Activated naive CD8-positive, alpha-beta T cell treated with anti-CD3 and anti-CD28 coated beads, Interleukin-2, amount 10 ng/mL, durations not matched to agents 7 days and 5 days (primary cell): Measurements from ENCODE around the gene NEK2. TPM values are rescaled to one million over a fixed set of nuclear protein-coding genes. Genes with fewer than 3 reads are reported as not detected.
"Not testable (repeated sequence)": the region's sequence is repeated elsewhere in the genome, so short reads cannot be mapped to it uniquely, and the experiment has no call there.

Source experiments
- ATAC-seq: fragments of 150-1000 bp; cut with Tn5 transposase; one replicate; pipeline ENCODE4 v1.10.0; 2021; ENCODE audit warnings: low read depth, moderate library complexity
- POLR2A ChIA-PET: fragments of 350-600 bp; sonication (Branson Sonifier 250); formaldehyde crosslinking; loops from one replicate; lab custom pipeline; 2021; ENCODE audit warnings: antibody characterized with exemption; lab: Charles Lee
- DNase-seq: peaks from one replicate; pipeline ENCODE4 v3.0.0; 2021
- H3K27ac Mint-ChIP-seq: one replicate; pipeline ENCODE4 v1.8.0; 2022; ENCODE audit warnings: mild to moderate bottlenecking, mixed read lengths
- H3K27me3 Mint-ChIP-seq: one replicate; pipeline ENCODE4 v1.8.0; 2022; ENCODE audit warnings: mild to moderate bottlenecking, moderate library complexity, mixed read lengths
- H3K36me3 Mint-ChIP-seq: one replicate; pipeline ENCODE4 v1.8.0; 2021; ENCODE audit warnings: mild to moderate bottlenecking, mixed read lengths
- H3K4me1 Mint-ChIP-seq: one replicate; pipeline ENCODE4 v1.8.0; 2021; ENCODE audit warnings: mixed read lengths
- H3K4me3 Mint-ChIP-seq: one replicate; pipeline ENCODE4 v1.8.0; 2022; ENCODE audit warnings: mild to moderate bottlenecking, moderate library complexity, mixed read lengths
- H3K9me3 Mint-ChIP-seq: one replicate; pipeline ENCODE4 v1.8.0; 2021; ENCODE audit warnings: mixed read lengths
- total RNA-seq, 2 experiments: library from RNA; stranded (reverse); gene quantifications; one replicate each; pipeline ENCODE4 v1.2.3, GENCODE V29; 2021

Gene NEK2
- total RNA-seq, 2 experiments from 2014 or later, result 31.8 to 32.7 TPM

DNA sequence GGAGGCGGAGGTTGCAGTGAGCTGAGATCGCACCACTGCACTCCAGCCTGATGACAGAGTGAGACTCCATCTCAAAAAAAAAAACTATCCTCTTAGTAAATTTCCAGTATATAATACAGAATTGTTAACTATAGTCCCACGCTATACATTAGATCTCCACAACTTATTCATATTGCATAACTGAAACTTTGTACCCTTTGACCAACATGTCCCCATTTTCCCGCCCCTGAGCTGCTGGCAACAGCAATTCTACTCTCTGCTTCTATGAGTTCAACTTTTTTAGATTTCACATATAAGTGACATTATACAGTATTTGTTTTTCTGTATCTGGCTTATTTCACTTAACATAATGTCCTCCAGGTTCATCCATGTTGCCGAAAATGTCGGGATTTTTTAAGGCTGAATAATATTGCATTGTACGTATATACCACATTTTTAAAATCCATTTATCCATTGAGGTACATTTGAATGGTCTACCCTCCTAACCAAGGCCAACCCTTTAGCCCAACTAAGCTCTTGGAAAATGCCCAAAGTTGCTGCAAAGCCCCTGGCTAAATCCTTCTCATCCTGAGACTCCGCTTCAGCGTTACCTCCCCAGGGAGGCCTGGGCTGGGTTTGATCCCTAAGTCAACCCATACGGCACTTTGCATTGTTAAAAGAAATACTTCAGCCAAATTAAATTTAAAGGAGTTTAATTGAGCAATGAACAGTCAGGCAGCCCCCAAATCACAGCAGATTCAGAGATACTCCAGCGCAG lies 34.2 kb downstream of the NEK2 start:
- peaks cover 14% of the 10 kb centered on the region for H3K4me1 Mint-ChIP-seq
- no peaks in the 10 kb centered on the region for H3K9me3 Mint-ChIP-seq
- H3K36me3 Mint-ChIP-seq, result no peaks in the 10 kb centered on the region
- no peak overlapping the region for H3K4me3 Mint-ChIP-seq
- no peak for DNase-seq
- ATAC-seq, result no peak
- POLR2A ChIA-PET, result no interaction called here
- H3K27me3 Mint-ChIP-seq, result peaks cover 19% of the 10 kb centered on the region
- no peak overlapping the region for H3K27ac Mint-ChIP-seq

DNA sequence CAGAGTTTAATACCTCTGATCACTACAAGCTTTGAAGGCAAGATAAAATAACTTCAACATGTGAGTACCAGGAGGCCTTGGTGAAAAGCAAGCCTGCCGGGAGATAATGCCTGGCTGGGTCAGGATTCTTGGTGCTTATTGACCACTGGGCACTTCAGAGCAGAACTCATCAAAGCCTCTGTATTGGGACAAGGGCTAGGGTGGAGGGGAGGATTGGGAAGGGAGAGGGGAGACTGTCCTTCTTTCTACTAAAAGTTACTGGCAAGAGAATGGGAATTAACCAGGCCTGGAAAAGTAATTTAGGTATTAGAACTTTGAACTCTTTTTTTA lies 35.2 kb downstream of the NEK2 start:
- POLR2A ChIA-PET, result no interaction called here
- Mint-ChIP-seq H3K4me3 (no peak overlapping the region), H3K9me3 (no peaks in the 10 kb centered on the region), H3K27me3 (peaks cover 19% of the 10 kb centered on the region), H3K4me1 (peaks cover 14% of the 10 kb centered on the region), H3K36me3 (no peaks in the 10 kb centered on the region), H3K27ac (no peak overlapping the region)
- ATAC-seq (no peak), DNase-seq (no peak)

DNA sequence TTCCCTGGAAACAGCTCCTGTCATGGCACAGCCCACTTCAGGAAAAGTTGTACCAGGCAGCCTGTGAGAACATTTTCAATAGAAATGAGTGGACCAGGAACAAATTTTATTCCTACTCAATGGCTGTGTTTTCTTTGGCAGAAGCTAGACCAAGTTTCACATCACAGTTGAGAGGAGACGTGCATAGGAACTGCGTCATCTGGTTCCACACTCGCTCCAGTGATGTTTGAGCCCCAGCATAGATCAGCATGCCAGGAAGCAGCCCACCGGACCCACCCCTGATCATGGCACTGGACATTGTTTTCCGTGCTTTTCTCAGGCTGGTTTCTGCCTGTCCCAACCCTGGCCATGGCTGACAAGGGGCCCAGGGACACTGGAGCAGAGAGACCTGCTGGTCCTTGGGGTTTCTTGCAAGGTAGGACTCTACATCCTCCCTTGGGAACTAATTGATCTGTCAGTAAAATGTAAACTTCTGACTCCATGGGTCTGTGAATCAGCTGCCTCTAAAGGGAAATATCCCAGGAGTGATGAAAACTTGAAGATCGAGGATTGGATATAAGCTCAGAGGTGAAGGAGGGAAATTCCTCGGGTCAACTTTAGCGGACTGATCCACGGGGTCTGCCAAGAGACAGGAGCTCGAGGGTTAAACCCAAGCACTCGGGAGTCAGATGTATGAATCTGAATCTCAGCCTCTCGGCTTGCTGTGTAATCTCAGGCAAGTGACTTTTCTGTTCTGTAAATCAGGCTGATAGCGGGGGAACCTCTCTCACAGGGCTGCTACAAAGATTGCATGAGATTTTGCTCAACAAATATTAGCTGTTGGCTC lies 35.7 kb downstream of the NEK2 start:
- Mint-ChIP-seq H3K36me3 (no peaks in the 10 kb centered on the region), H3K27ac (no peak overlapping the region), H3K4me1 (peaks cover 14% of the 10 kb centered on the region), H3K4me3 (no peak overlapping the region), H3K27me3 (peaks cover 19% of the 10 kb centered on the region), H3K9me3 (no peaks in the 10 kb centered on the region)
- ATAC-seq, result no peak
- POLR2A ChIA-PET, result no interaction called here
- DNase-seq, result no peak

DNA sequence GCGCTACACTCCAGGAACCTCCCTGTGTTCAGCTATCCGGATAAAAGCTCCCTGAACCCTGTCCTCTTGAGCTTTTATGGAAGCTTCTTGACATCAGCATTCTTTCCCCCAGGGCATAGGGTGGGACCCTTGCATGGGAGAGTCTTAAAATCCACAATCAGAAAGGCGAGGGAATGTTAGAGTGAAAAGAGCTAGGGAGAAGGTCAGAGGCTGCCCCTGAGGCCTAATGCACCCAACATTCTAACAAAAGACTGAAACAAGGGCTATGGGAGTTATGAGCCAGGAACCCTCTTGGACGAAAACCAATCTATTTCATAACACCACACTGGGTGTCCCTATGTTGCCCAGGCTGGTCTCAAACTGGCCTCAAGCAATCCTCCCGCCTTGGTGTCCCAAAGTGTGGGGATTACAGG lies 36.7 kb downstream of the NEK2 start:
- Mint-ChIP-seq H3K9me3 (no peaks in the 10 kb centered on the region), H3K4me1 (peaks cover 10% of the 10 kb centered on the region), H3K27me3 (peaks cover 23% of the 10 kb centered on the region), H3K4me3 (no peak overlapping the region), H3K27ac (no peak overlapping the region), H3K36me3 (no peaks in the 10 kb centered on the region)
- DNase-seq (no peak), ATAC-seq (no peak)
- POLR2A ChIA-PET, result no interaction called here

DNA sequence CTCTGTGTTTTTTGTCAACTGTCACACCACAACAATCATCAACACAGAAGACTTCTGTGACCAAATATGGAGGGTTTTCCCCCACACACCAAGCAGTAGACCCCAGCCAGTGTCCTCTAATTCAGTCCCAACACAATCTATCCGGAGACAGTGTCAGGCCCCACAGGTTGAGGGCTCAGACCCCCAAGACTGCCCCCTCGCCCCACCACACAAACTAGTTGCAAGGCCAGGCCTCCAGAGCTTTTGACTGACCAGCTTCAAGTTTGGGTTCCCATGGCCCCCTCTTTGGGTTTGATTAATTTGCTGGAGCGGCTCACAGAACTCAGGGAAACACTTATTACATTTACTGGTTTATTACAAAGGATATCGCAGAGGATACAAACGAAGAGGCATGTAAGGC lies 37.2 kb downstream of the NEK2 start:
- H3K27ac Mint-ChIP-seq, result no peak overlapping the region
- no peak overlapping the region for H3K4me3 Mint-ChIP-seq
- peaks cover 5% of the 10 kb centered on the region for H3K4me1 Mint-ChIP-seq
- no peak for ATAC-seq
- no peak for DNase-seq
- no peaks in the 10 kb centered on the region for H3K36me3 Mint-ChIP-seq
- peaks cover 27% of the 10 kb centered on the region for H3K27me3 Mint-ChIP-seq
- POLR2A ChIA-PET, result no interaction called here
- H3K9me3 Mint-ChIP-seq, result no peaks in the 10 kb centered on the region

DNA sequence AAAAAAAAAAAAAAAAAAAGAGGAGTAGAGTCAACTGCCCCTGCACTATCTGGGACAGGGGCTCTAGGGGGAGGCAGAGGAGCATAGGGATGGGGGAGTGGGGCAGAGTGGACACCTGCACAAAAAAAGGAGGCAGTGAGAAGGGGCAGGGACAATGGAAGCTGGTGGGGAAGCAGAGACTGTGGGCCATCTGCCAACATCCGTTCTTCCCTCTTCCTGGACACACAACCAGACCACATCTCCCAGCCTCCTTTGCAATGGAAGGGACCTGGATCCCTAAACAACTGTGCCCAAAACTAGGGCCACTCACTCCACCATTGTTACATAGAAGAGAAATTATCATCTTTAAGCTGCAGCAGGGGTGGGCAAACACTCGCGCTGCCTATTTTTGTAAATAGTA lies 38.4 kb downstream of the NEK2 start:
- ATAC-seq (no peak), DNase-seq (no peak)
- H3K4me1 Mint-ChIP-seq, result peaks cover 2% of the 10 kb centered on the region
- H3K9me3 Mint-ChIP-seq, result no peaks in the 10 kb centered on the region
- H3K27ac Mint-ChIP-seq, result no peak overlapping the region
- no peaks in the 10 kb centered on the region for H3K36me3 Mint-ChIP-seq
- H3K27me3 Mint-ChIP-seq, result peaks cover 25% of the 10 kb centered on the region
- POLR2A ChIA-PET, result no interaction called here
- H3K4me3 Mint-ChIP-seq, result no peak overlapping the region

DNA sequence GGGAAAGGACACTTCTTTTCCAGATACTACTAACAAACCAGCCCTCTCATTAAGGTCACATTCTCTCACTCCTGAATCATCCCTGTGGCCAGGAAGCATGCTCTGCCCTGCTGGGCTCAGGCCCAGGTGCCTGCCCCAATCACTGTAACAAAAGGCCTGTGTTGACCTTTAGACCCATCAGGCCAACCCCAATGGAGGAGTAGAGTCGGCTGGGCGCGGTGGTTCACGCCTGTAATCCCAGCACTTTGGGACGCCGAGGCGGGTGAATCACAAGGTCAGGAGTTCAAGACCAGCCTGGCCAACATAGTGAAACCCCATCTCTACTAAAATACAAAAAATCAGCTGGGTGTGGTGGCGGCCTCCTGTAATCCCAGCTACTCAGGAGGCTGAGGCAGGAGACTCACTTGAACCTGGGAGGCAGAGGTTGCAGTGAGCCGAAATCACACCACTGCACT lies 38.8 kb downstream of the NEK2 start:
- H3K9me3 Mint-ChIP-seq, H3K36me3 Mint-ChIP-seq, DNase-seq, H3K27ac Mint-ChIP-seq, H3K4me1 Mint-ChIP-seq, ATAC-seq, H3K4me3 Mint-ChIP-seq, POLR2A ChIA-PET: not testable (repeated sequence)
- peaks cover 29% of the 10 kb centered on the region for H3K27me3 Mint-ChIP-seq

DNA sequence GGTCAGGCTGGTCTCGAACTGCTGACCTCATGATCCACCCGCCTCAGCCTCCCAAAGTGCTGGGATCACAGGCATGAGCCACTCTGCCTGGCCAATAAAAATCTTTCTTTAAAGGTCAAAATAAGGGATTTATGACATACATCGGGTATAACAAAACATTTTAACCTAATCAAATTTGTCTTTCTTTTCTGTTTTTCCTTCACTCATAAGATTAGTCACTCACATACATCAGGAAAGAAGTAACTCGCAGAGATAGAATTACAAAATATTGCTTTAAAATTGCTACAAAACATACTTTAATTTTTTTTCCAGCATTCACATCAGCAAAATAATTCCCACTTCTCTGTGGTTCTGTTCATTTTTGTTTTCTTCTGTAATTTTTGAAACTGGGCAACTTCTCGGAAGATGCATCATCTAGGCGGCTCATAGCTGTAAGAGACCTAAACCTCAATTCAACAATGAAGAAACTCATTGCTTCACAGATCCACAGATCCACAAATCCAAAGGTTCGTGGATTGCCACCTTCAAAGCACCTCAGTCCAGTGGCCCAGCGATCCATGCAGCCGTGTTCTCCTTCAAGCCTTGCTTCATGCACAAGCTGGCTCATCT lies 39.7 kb downstream of the NEK2 start:
- Mint-ChIP-seq H3K27ac (no peak overlapping the region), H3K4me3 (no peak overlapping the region), H3K27me3 (peaks cover 33% of the 10 kb centered on the region), H3K4me1 (peaks cover 3% of the 10 kb centered on the region), H3K36me3 (peaks cover 2% of the 10 kb centered on the region), H3K9me3 (no peaks in the 10 kb centered on the region)
- ATAC-seq, result no peak
- no peak for DNase-seq
- POLR2A ChIA-PET, result no interaction called here

DNA sequence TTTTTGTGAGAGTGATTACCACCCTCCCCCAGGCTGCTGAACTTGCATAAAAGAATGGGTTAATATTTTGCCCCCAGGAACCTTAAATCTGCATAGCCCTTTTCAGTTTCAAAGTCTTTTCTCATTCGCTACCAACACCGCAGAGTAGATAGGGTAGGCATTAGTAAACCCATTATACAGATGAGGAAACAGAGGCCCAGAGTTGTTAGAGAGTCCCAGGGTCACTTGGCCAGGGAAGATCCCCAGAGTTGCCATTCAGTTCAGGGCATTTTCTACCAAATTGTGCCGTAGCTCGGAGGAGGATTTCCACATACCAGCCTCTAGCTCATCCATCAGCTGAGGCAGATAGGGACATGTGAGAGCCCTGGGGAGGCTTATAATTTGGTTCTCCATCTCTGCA lies 40.5 kb downstream of the NEK2 start:
- ATAC-seq, result no peak
- POLR2A ChIA-PET, result no interaction called here
- H3K36me3 Mint-ChIP-seq, result peaks cover 2% of the 10 kb centered on the region
- peaks cover 30% of the 10 kb centered on the region for H3K27me3 Mint-ChIP-seq
- no peak for DNase-seq
- no peak overlapping the region for H3K4me3 Mint-ChIP-seq
- peaks cover 3% of the 10 kb centered on the region for H3K4me1 Mint-ChIP-seq
- no peak overlapping the region for H3K27ac Mint-ChIP-seq
- H3K9me3 Mint-ChIP-seq, result no peaks in the 10 kb centered on the region

DNA sequence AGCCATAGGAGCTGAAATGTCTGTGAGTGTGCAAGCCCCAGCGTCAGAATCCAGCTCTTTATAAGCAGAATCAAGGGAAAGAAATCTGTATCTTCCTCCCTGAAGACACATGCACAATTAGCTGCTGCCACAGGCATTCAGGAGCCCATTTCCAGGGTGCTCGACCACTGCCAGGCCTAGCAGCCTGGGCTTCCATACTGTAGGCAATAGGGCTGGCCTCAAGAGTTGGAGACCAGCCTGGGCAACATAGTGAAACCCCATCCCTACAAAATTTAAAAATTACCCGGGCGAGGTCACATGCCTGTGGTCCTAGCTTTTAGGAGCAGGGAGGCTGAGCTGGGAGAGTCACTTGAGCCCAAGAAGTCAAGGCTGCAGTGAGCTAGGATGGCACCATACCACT lies 41.0 kb downstream of the NEK2 start:
- no peaks in the 10 kb centered on the region for H3K9me3 Mint-ChIP-seq
- peaks cover 2% of the 10 kb centered on the region for H3K36me3 Mint-ChIP-seq
- ATAC-seq (no peak), DNase-seq (no peak)
- peaks cover 3% of the 10 kb centered on the region for H3K4me1 Mint-ChIP-seq
- peaks cover 27% of the 10 kb centered on the region for H3K27me3 Mint-ChIP-seq
- no peak overlapping the region for H3K4me3 Mint-ChIP-seq
- H3K27ac Mint-ChIP-seq, result no peak overlapping the region
- POLR2A ChIA-PET, result no interaction called here

DNA sequence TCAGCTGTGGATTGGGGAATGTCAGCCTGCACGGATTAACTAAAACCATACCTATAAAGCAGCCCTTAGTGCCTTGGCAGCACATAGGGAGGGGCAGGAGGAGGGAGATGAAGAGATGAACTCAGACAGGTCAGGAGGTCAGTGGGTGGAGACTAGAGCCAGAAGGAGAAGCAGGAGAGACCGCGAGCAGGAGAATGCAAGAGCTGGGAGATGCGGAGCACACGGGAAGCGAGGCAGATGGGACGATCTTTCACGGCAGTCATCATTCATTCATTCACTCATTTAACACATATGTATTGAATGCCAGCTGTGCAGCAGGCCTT lies 41.9 kb downstream of the NEK2 start:
- no peak for DNase-seq
- Mint-ChIP-seq H3K4me3 (no peak overlapping the region), H3K9me3 (no peaks in the 10 kb centered on the region), H3K27me3 (peaks cover 30% of the 10 kb centered on the region), H3K36me3 (peaks cover 2% of the 10 kb centered on the region), H3K27ac (no peak overlapping the region), H3K4me1 (peaks cover 3% of the 10 kb centered on the region)
- ATAC-seq, result no peak
- POLR2A ChIA-PET, result no interaction called here

DNA sequence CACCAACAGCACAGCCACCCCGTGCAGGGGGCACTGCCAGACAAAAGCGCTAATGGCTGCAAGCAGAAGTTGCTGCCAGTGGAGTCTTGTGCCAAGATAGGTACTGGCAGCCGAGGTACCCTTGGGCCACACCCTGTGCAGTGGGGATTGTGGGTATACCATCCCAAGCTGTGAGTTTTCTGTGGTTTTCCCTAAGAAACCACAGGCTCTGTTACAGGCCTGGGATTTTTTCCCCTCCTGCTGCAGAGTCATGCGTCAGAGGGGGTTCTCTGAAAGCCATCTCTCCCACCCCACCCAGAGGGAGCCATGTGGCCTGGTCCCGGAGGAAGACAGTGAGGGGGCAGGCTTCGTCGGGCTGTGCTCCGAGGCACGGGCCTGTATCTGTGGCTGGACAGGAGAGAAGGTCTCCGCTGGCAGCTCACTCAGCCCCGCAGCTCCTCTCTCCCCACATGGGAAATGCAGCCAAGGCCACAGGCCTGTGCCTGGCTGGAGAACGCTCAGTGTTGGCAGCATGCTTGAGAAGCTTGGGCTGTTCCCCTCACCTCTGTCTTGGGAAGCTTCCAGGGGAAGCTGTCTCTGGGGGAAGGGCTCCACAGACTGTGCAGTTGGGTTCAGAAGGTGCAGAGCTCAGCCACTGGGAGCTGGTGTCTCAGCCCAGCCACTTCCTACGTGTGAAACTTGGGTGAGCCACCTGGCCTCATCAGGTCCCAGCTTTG lies 42.5 kb downstream of the NEK2 start:
- Mint-ChIP-seq H3K27me3 (peaks cover 32% of the 10 kb centered on the region), H3K27ac (no peak overlapping the region), H3K4me1 (peaks cover 3% of the 10 kb centered on the region), H3K4me3 (no peak overlapping the region), H3K9me3 (no peaks in the 10 kb centered on the region), H3K36me3 (peaks cover 2% of the 10 kb centered on the region)
- no peak for DNase-seq
- POLR2A ChIA-PET, result no interaction called here
- no peak for ATAC-seq

DNA sequence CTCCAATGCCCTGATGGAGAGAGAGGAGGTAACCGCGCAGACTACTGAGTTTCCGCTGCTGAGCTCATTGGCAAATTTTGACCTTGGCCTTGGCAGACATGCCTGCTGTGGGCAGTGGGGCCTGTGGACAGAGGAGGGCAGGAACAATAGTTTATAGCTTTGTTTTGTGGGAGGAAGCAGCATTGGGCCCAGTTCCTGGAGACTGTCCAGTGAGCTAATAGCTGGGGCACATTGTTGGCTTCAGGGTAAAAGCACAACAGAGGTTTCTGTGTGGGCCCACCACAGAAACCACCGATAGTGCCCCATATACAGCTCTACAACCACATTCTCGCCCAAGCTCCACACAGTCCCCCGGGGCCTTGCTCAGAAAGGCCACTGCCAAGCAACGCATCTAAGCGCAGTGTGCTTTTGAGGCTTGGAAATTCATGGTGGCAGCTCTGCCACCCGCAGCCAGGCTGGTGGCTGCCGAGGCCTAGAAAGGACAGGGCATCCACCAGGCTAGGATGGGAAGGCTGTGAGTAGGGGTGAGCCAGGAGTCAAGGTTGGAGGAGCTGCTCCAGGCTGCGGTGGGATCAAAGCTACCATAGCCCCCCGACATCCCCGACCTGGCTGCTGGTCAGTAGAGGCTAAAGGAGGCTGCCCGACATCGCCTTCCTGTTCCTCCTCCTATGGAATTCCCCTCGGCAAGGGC lies 43.2 kb downstream of the NEK2 start:
- ATAC-seq, result no peak
- Mint-ChIP-seq H3K4me1 (peaks cover 3% of the 10 kb centered on the region), H3K9me3 (no peaks in the 10 kb centered on the region), H3K36me3 (peaks cover 2% of the 10 kb centered on the region), H3K27me3 (peaks cover 32% of the 10 kb centered on the region), H3K27ac (no peak overlapping the region), H3K4me3 (no peak overlapping the region)
- POLR2A ChIA-PET, result interaction anchor here (2.3 kb wide), 1 partner anchor 53 kb away, joined by 6 read pairs; the partner anchor contains the start of gene SLC30A1
- DNase-seq, result no peak
